Stimulated activated CD4-positive, alpha-beta T cell treated with anti-CD3 and anti-CD28 coated beads, TNF-alpha, amount 100 ng/mL, for 48 hours (primary cell): Measurements from ENCODE around the gene SRA1.

Source experiments
- DNase-seq, 3 donors: peaks; one replicate each; pipeline ENCODE4 v3.0.0-alpha.2; 2020; ENCODE audit warnings: low read depth in 3 of 3

SRA1 gene

GRCh38 chr5:140550147-140551079 is 6.9 kb downstream of the SRA1 start:
- no peak for DNase-seq

GRCh38 chr5:140549237-140550144 is 7.8 kb downstream of the SRA1 start:
- DNase-seq, result no peak

- no peak for DNase-seq
These were observed 8.5 kb downstream of the SRA1 start for GRCh38 chr5:140548791-140549190.

- DNase-seq, result no peak
These were observed 9.0 kb downstream of the SRA1 start for GRCh38 chr5:140548300-140548688.

- peak; percentile 72 to 86 (median 80) for DNase-seq
These were observed 9.6 kb downstream of the SRA1 start, which contains the start of gene EIF4EBP3 for GRCh38 chr5:140547508-140548299. TSS of gene EIF4EBP3 (plus strand) at chr5:140547662. CDS start at chr5:140547738, 76 bp downstream.

GRCh38 chr5:140546851-140547507 is 10.3 kb downstream of the SRA1 start:
- DNase-seq, result no peak

GRCh38 chr5:140545606-140546005 is 11.7 kb downstream of the SRA1 start:
- DNase-seq, result no peak

- DNase-seq, result no peak
These were observed 12.3 kb downstream of the SRA1 start for GRCh38 chr5:140544986-140545385.

- DNase-seq, result no peak
These were observed 14.3 kb downstream of the SRA1 start for GRCh38 chr5:140542972-140543371.

- DNase-seq, result no peak
These were observed 17.0 kb downstream of the SRA1 start for GRCh38 chr5:140540227-140540626.

GRCh38 chr5:140524003-140524402 is 33.3 kb downstream of the SRA1 start:
- no peak for DNase-seq

GRCh38 chr5:140513124-140513523 is 44.1 kb downstream of the SRA1 start:
- DNase-seq, result no peak

GRCh38 chr5:140509898-140510297 is 47.4 kb downstream of the SRA1 start:
- no peak for DNase-seq

- DNase-seq, result no peak
These were observed 54.4 kb downstream of the SRA1 start for GRCh38 chr5:140502834-140503233.
